ENCODE measurements around the gene KATNIP.

The KATNIP gene

GRCh38 chr16:27583634-27584033 lies 33.7 kb downstream of the KATNIP start:
- DNase-seq (ENCODE audit: low read depth), result no peak

DNA sequence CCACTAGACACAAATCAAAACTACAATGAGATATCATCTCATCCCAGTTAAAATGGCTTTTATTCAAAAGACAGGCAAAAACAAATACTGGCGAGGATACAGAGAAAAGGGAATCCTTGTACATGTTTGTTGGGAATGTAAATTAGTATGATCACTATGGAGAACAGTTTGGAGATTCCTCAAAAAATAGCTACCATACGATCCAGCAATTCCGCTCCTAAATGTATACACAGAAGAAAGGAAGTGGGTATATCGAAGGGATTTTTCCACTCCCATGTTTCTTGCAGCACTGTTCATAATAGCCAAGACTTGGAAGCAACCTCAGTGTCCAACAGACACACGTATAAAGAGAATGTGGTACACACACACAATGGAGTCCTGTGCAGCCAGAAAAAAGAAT lies 35.3 kb downstream of the KATNIP start:
- no peak for DNase-seq (ENCODE audit: low read depth)

DNA sequence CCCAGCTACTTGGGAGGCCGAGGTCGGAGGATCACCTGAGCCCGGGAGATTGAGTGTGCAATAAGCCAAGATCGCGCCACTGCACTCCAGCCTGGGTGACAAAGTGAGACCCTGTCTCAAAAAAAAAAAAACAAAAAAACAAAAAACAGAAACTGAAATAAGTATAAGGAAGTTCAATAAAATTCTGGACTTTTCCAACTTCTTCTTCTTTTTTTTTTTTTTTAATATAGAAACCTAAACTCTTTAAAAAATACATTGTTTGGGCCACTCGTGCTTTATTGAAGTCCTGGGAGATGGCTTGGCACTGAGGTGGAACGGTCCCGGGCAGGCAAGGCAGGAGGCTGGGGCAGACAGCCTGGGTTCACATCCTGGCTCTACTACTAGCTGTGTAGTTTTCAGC lies 36.8 kb downstream of the KATNIP start:
- DNase-seq (ENCODE audit: low read depth), result no peak

DNA sequence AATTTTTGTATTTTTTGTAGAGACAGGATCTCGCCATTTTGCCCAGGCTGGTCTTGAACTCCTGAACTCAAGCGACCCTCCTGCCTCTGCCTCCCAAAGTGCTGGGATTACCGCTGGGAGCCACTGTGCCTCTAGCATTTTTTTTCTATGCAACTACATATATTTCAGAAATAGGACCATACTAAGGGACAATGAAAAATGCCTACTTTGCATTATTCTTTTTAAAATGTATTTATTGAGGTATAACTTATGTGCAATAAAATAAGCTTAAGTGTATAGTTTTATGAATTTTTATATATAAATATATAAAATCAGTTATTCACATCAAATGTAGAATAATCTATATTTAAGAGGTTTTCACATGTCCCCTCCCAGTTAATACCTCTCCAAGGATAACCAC lies 38.1 kb downstream of the KATNIP start:
- no peak for DNase-seq (ENCODE audit: low read depth)

DNA sequence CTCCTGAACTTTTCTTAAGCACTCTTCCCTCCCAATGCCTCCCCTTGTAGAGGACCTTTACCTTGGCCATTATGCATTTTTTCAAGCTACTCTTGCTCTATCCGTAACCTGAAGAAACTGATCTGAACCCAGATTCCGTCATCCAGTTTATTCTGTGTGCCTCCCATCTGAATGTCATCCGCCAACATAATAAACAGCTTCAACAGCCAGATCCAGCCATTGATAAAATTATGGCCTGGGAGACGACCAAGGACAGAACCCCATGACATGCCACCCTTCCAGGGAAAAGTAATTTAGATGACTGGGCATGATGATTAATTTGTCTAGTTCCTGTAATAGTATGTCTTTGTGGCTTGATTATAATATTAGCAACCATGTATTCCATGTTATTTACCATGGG lies 41.9 kb downstream of the KATNIP start:
- DNase-seq (ENCODE audit: low read depth), result no peak

GRCh38 chr16:27595475-27595874 lies 45.5 kb downstream of the KATNIP start:
- no peak for DNase-seq (ENCODE audit: low read depth)

DNA sequence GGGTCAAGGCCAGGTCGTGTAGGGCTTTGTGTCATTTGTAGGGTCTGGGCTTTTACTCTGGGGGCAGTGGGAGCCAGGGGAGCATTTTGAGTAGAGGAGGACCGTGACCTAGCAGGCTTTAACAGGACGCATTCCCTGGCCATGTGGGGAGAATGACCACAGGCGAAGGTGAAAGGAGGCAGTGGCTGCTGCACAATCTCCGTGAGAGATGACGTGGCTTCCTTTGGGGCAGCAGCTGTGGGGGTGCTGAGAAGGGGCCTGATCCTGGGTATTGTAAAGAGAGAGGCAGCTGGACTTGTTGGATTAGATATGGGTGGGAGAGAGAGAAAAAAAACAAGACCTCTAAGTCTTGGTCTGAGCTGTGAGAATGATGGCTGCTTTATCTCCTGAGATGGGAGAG lies 46.0 kb downstream of the KATNIP start:
- no peak for DNase-seq (ENCODE audit: low read depth)

- no peak for DNase-seq (ENCODE audit: low read depth)
These were observed 46.5 kb downstream of the KATNIP start for GRCh38 chr16:27596411-27596810.

GRCh38 chr16:27597361-27597760 lies 47.4 kb downstream of the KATNIP start:
- DNase-seq (ENCODE audit: low read depth), result no peak

GRCh38 chr16:27598220-27598619 lies 48.3 kb downstream of the KATNIP start:
- no peak for DNase-seq (ENCODE audit: low read depth)

DNA sequence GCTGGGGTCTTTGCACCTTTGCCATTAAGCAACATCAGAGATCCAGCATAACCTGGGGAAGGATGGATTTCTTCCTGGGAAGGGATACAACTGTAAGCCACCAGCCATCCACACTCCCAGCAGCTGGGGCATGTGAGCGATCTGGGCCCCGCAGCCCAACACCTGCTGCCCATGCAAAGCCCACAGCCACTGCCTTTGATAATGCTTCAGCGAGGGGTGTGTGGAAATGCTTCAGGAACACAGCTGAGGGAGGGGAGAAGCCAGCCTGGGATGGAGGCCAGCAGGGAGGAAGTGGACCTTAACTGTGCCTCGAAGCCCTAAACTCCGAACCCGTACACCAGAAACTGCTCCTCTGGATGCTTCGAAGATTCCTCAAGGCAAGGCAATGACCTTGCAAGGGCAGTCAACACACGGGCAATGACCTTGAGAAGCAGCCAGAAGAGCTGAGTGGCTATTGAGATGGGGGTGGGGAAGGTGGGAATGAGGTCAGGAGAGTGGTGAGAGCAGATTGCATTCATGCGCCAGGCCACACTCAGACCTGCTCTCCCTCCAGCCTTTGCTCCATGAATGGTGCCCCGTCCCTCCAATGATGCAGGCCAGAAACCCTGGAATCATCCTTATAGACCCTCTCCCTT lies 49.1 kb downstream of the KATNIP start:
- DNase-seq (ENCODE audit: low read depth), result no peak

- DNase-seq (ENCODE audit: low read depth), result no peak
These were observed 49.7 kb downstream of the KATNIP start for GRCh38 chr16:27599606-27600005.

Measured in activated T-cell treated with anti-CD3 and anti-CD28 coated beads for 1 hour (primary cell).